Neuronal stem cell (in vitro differentiated cells): ENCODE measurements around the gene ATF5.

Experiments
- DNase-seq: peaks from one replicate; pipeline ENCODE4 v3.0.0-alpha.2; 2013; ENCODE audit warnings: low spot score
- H2AFZ ChIP-seq: one replicate; pipeline ENCODE4 v1.6.1; 2013; ENCODE audit warnings: mild to moderate bottlenecking, low read length, inconsistent platforms
- H2AK5ac ChIP-seq: 2 replicates; pipeline ENCODE4 v1.6.1; 2013; ENCODE audit warnings: low read depth, mild to moderate bottlenecking, inconsistent platforms, low read length, moderate library complexity, mixed read lengths
- H2BK120ac ChIP-seq: 2 replicates; pipeline ENCODE4 v1.6.1; 2013; ENCODE audit warnings: low read depth, mild to moderate bottlenecking, inconsistent platforms, low read length, moderate library complexity, mixed read lengths
- H2BK12ac ChIP-seq: one replicate; pipeline ENCODE4 v1.6.1; 2013; ENCODE audit warnings: low read length, inconsistent platforms
- H2BK15ac ChIP-seq: 2 replicates; pipeline ENCODE4 v1.6.1; 2013; ENCODE audit warnings: mild to moderate bottlenecking, low read length, inconsistent platforms, mixed read lengths
- H2BK5ac ChIP-seq: one replicate; pipeline ENCODE4 v1.6.1; 2013; ENCODE audit warnings: inconsistent platforms, mild to moderate bottlenecking, low read length, moderate library complexity
- H3K14ac ChIP-seq: one replicate; pipeline ENCODE4 v1.6.1; 2013; ENCODE audit warnings: low read length, inconsistent platforms
- H3K18ac ChIP-seq: 2 replicates; pipeline ENCODE4 v1.6.1; 2013; ENCODE audit warnings: low read length, inconsistent platforms
- H3K23ac ChIP-seq: 2 replicates; pipeline ENCODE4 v1.6.1; 2013; ENCODE audit warnings: low read depth, mild to moderate bottlenecking, mixed read lengths, low read length, inconsistent platforms; ENCODE audit not compliant: poor library complexity
- H3K27ac ChIP-seq: replicated peaks from 3 replicates; pipeline ENCODE4 v1.5.1; 2013; ENCODE audit warnings: low read length, inconsistent platforms
- H3K27me3 ChIP-seq, 3 experiments: 2 replicates each; pipeline ENCODE4 v1.6.1; 2013; ENCODE audit warnings: low read length in 3 of 3, mild to moderate bottlenecking in 2 of 3, inconsistent platforms in 1 of 3, low read depth in 1 of 3, mixed read lengths in 1 of 3, moderate library complexity in 1 of 3; ENCODE audit not compliant: control insufficient read depth in 3 of 3, insufficient read depth in 3 of 3
- H3K36me3 ChIP-seq, 2 donors: replicated peaks in 1 of 2; 2 replicates each; pipeline ENCODE4 v1.6.1; 2013; ENCODE audit warnings: low read length in 2 of 2; ENCODE audit not compliant: control insufficient read depth in 2 of 2, insufficient read depth in 2 of 2
- H3K4ac ChIP-seq: 2 replicates; pipeline ENCODE4 v1.6.1; 2013; ENCODE audit warnings: inconsistent platforms, mild to moderate bottlenecking, low read length, moderate library complexity
- H3K4me1 ChIP-seq, 2 donors: 1 replicate in 1 of 2; 2 replicates in 1 of 2; pipeline ENCODE4 v1.6.1; 2013; ENCODE audit warnings: low read length in 2 of 2, low read depth in 1 of 2; ENCODE audit not compliant: control insufficient read depth in 2 of 2, insufficient read depth in 1 of 2
- H3K4me2 ChIP-seq: one replicate; pipeline ENCODE4 v1.6.1; 2013; ENCODE audit warnings: mild to moderate bottlenecking, low read length, inconsistent platforms; ENCODE audit not compliant: insufficient read depth, poor library complexity, severe bottlenecking
- H3K4me3 ChIP-seq, 2 donors: 2 replicates each; pipeline ENCODE4 v1.5.1; 2013; ENCODE audit warnings: low read length in 2 of 2, mild to moderate bottlenecking in 2 of 2, inconsistent platforms in 1 of 2, moderate library complexity in 1 of 2
- H3K79me1 ChIP-seq: one replicate; pipeline ENCODE4 v1.6.1; 2013; ENCODE audit warnings: low read depth, mild to moderate bottlenecking, inconsistent platforms, low read length, moderate library complexity
- H3K9ac ChIP-seq: one replicate; pipeline ENCODE4 v1.6.1; 2013; ENCODE audit warnings: mild to moderate bottlenecking, low read depth, low read length, inconsistent platforms; ENCODE audit not compliant: poor library complexity
- H3K9me3 ChIP-seq, 2 donors: replicated peaks in 1 of 2; 2 replicates each; pipeline versions ENCODE3 to v1.6.1; 2013; ENCODE audit warnings: low read length in 2 of 2, mild to moderate bottlenecking in 2 of 2, inconsistent platforms in 1 of 2, low read depth in 1 of 2, mixed read lengths in 1 of 2, moderate library complexity in 1 of 2; ENCODE audit not compliant: control insufficient read depth in 2 of 2, insufficient read depth in 1 of 2
- H4K8ac ChIP-seq: one replicate; pipeline ENCODE4 v1.6.1; 2013; ENCODE audit warnings: low read depth, mild to moderate bottlenecking, inconsistent platforms, low read length, moderate library complexity
- H4K91ac ChIP-seq: one replicate; pipeline ENCODE4 v1.6.1; 2013; ENCODE audit warnings: low read length, low read depth, mild to moderate bottlenecking, inconsistent platforms; ENCODE audit not compliant: poor library complexity
- WGBS, 2 donors: extraction: QIAGEN DNeasy Blood & Tissue Kit; methylation state at CpG; one replicate each; pipeline ENCODE4 v1.1.7; 2013; ENCODE audit warnings: missing lambda C conversion rate in 2 of 2, mixed read lengths in 1 of 2; ENCODE audit not compliant: insufficient read length in 2 of 2, insufficient replicate concordance in 1 of 2; ENCODE audit errors: extremely low coverage in 2 of 2; 5-methylcytosine and 5-hydroxymethylcytosine counted together

Gene ATF5

DNA sequence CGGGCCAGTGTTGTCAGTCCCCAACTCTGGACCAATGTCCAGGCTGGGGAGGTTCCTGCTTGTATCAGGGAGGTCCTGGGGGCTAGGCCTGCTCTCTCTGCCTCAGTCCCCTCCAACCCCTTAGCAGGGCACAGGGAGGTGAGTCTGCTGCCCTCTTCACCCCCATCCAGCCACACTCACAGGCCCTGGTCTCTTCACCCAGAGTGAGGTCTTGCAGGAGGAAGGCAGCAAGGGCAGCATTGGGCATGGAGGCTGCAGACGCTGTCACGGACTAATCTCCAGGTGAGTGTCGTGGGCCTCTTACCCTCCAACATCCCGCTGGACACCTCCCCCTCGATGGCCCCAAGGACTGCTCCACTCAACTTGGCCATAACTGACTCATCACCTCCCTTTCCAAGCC is 43.8 kb downstream of the ATF5 start:
- Histone ChIP-seq H4K91ac (no peak overlapping the region), H2BK120ac (no peak overlapping the region), H4K8ac (no peak overlapping the region), H3K23ac (no peak overlapping the region), H2AK5ac (no peak overlapping the region), H3K27me3 (no peaks in the 10 kb centered on the region), H3K4me3 (peak overlapping the region in 1 of 2 donors; percentile 18), H3K36me3 (peaks cover 0 to 2% of the 10 kb centered on the region in 2 donors), H2BK5ac (no peak overlapping the region), H3K27ac (no peak overlapping the region), H2BK15ac (no peak overlapping the region), H3K79me1 (peaks cover 3% of the 10 kb centered on the region), H2AFZ (no peak overlapping the region), H3K4me1 (no peaks in the 10 kb centered on the region), H3K4me2 (no peak overlapping the region), H3K14ac (no peak overlapping the region), H2BK12ac (no peak overlapping the region), H3K18ac (no peak overlapping the region), H3K9me3 (no peaks in the 10 kb centered on the region), H3K4ac (no peak overlapping the region), H3K9ac (no peak overlapping the region)
- DNase-seq: no peak
- no CpG with 5 or more reads among the region's 6 CpGs for WGBS, 2 donors

DNA sequence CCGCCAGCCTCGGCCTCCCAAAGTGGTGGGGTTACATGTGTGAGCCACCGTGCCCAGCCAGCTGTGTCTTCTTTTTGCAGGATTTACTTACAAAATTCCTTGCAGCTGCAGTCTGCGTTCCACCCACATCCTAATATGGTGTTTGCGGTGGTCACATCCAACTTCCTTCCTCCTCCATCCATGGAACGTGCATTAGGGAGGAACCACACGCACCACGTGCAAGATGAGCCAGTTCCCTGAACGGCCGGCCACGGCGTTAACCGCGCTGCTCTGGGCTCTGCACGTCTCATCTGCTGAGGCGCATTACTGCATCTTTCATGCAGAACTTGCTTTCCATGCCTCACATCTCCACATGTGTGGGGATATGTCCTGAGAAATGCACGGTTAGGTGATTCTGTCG is 45.0 kb downstream of the ATF5 start:
- Histone ChIP-seq H3K23ac (peak overlapping the region; percentile 8), H3K4me1 (no peaks in the 10 kb centered on the region), H3K4ac (no peak overlapping the region), H3K9ac (no peak overlapping the region), H3K4me3 (no peak overlapping the region), H3K9me3 (no peaks in the 10 kb centered on the region), H2AK5ac (no peak overlapping the region), H3K27me3 (no peaks in the 10 kb centered on the region), H3K4me2 (no peak overlapping the region), H3K18ac (no peak overlapping the region), H3K14ac (peak overlapping the region; percentile 71), H4K91ac (no peak overlapping the region), H2BK12ac (no peak overlapping the region), H3K27ac (no peak overlapping the region), H3K36me3 (peaks cover 0 to 2% of the 10 kb centered on the region in 2 donors), H2AFZ (no peak overlapping the region), H4K8ac (no peak overlapping the region), H3K79me1 (peaks cover 3% of the 10 kb centered on the region), H2BK120ac (no peak overlapping the region), H2BK15ac (no peak overlapping the region), H2BK5ac (no peak overlapping the region)
- no peak for DNase-seq
- no CpG with 5 or more reads among the region's 18 CpGs for WGBS, 2 donors

DNA sequence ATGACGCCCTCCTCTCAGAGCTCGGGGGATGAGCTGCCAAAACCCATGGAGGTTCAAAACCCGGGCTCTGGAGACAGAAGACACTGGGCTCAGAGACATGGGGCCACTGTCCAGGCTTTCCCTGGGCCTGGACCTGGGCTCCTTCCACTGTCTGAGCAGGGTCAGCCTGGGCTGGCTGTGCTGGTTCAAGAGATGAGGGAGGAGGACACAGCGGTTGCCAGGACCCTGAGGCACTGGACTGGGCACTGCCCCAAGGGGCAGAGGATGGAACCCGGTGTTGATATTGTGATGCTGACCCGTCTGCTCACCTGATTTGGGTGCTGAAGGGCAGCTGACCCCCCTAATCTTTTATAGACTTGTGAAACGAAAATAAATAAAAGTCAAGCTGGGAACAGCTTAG is 46.0 kb downstream of the ATF5 start:
- H4K91ac ChIP-seq: no peak overlapping the region
- no peak overlapping the region for H3K9ac ChIP-seq
- no peaks in the 10 kb centered on the region for H3K4me1 ChIP-seq
- peak overlapping the region; percentile 41 for H3K18ac ChIP-seq
- no peak overlapping the region for H3K4ac ChIP-seq
- H3K14ac ChIP-seq: no peak overlapping the region
- H3K79me1 ChIP-seq: peaks cover 3% of the 10 kb centered on the region
- H4K8ac ChIP-seq: no peak overlapping the region
- no peak overlapping the region for H2AFZ ChIP-seq
- peaks cover 0 to 2% of the 10 kb centered on the region in 2 donors for H3K36me3 ChIP-seq
- no CpG with 5 or more reads among the region's 7 CpGs for WGBS, 2 donors
- DNase-seq: no peak
- H2AK5ac ChIP-seq: no peak overlapping the region
- H2BK12ac ChIP-seq: no peak overlapping the region
- H2BK120ac ChIP-seq: no peak overlapping the region
- no peak overlapping the region for H2BK5ac ChIP-seq
- no peaks in the 10 kb centered on the region for H3K27me3 ChIP-seq
- no peak overlapping the region for H3K27ac ChIP-seq
- no peak overlapping the region for H2BK15ac ChIP-seq
- no peaks in the 10 kb centered on the region for H3K9me3 ChIP-seq
- no peak overlapping the region for H3K23ac ChIP-seq
- H3K4me3 ChIP-seq: no peak overlapping the region
- no peak overlapping the region for H3K4me2 ChIP-seq

GRCh38 chr19:49976496-49976895 is 47.5 kb downstream of the ATF5 start:
- Histone ChIP-seq H2BK120ac (no peak overlapping the region), H2AK5ac (no peak overlapping the region), H4K91ac (no peak overlapping the region), H3K18ac (no peak overlapping the region), H3K9ac (no peak overlapping the region), H3K27me3 (no peaks in the 10 kb centered on the region), H2BK15ac (no peak overlapping the region), H3K4me3 (no peak overlapping the region), H2AFZ (no peak overlapping the region), H2BK12ac (no peak overlapping the region), H3K4me1 (no peaks in the 10 kb centered on the region), H3K36me3 (peaks cover 0 to 2% of the 10 kb centered on the region in 2 donors), H3K9me3 (no peaks in the 10 kb centered on the region), H3K14ac (no peak overlapping the region), H3K79me1 (peaks cover 3% of the 10 kb centered on the region), H2BK5ac (no peak overlapping the region), H3K4ac (no peak overlapping the region), H4K8ac (no peak overlapping the region), H3K4me2 (no peak overlapping the region), H3K23ac (no peak overlapping the region), H3K27ac (no peak overlapping the region)
- no peak for DNase-seq
- no CpG with 5 or more reads among the region's 3 CpGs for WGBS, 2 donors
